NCI-H2081 (cell line): ENCODE results near the gene MAPT.
"Not testable (repeated sequence)": the region's sequence is repeated elsewhere in the genome, so short reads cannot be mapped to it uniquely, and the experiment has no call there.

Source experiments
- DNase-seq, 2 experiments: peaks; one replicate each; lab custom pipeline; 2025; lab: John Stamatoyannopoulos, UW

MAPT gene

DNA sequence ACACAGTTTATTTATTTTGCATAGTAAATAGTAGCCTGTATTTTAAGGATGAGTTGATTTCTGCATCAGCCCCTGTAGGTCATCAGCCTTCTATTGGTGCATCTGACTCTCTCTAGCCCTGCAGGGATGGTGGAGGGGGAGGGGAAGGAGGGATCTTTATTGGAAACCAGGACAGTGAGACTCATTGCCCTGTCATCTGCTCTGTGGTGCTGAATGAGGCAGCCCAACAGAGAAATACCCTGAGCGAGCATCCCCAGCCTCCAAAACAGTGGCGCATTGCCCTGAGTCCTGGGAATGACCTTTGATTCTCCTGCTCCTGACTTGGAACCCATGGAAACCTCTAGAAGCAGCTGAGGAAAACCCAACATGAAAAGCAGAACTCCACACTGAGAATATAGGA lies 59.2 kb downstream of the MAPT start:
- DNase-seq = no peak

- DNase-seq = no peak
Measured at GRCh38 chr17:45954914-45955313, 60.6 kb downstream of the MAPT start.

GRCh38 chr17:45955326-45955725 lies 61.0 kb downstream of the MAPT start:
- no peak for DNase-seq

GRCh38 chr17:45956090-45956489 lies 61.7 kb downstream of the MAPT start:
- no peak for DNase-seq

GRCh38 chr17:45956746-45957145 lies 62.4 kb downstream of the MAPT start:
- DNase-seq = not testable (repeated sequence)

GRCh38 chr17:45958307-45958706 lies 64.0 kb downstream of the MAPT start:
- DNase-seq = no peak

GRCh38 chr17:45958994-45959665 lies 64.8 kb downstream of the MAPT start:
- DNase-seq = no peak

DNA sequence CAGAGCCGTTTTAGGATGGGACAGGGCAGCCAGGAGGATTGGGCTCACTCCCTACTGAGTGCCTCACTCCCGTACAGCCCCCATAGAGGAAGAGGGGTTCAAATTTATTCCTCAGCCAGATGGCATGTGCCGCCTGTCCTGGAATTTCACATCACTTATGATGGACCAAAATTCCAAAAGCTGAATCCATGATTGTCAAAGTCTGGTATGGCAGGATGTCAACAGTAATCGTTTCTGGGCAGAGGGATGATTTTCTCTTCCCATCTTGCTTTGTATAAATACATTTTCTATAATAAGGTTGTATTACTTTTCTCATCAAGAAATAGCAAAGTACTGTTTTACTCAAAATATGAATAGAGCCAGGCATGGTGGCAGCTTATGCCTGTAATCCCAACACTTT lies 66.0 kb downstream of the MAPT start:
- DNase-seq = no peak

GRCh38 chr17:45961206-45961605 lies 66.9 kb downstream of the MAPT start:
- DNase-seq = no peak

- DNase-seq = no peak
Measured at GRCh38 chr17:45962221-45962972, 68.0 kb downstream of the MAPT start.

DNA sequence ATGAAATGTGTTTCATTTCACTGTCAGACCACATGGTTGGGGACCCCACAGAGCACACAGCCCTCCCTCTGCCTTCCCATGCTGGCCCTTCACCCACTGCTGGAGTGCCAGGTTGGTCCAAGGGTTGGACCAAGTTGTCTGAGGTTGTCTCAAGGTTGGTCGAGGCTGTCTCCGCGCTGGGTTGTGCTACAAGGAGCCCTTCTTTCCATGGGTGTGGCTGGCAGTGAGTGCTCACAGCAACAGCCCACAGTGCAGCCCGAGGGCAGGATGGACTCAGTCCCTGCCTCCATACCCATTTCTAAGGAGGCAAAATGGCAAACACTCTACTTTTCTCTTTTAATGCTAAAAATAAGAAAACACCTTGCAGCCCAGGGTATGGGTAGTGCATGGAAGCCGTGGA lies 68.9 kb downstream of the MAPT start:
- DNase-seq = no peak

- DNase-seq = no peak
Measured at GRCh38 chr17:45963889-45964288, 69.5 kb downstream of the MAPT start.

- no peak for DNase-seq
Measured at GRCh38 chr17:45964634-45965033, 70.3 kb downstream of the MAPT start.

- no peak for DNase-seq
Measured at GRCh38 chr17:45965812-45966211, 71.5 kb downstream of the MAPT start.

- DNase-seq = no peak
Measured at GRCh38 chr17:45966606-45967280, 72.4 kb downstream of the MAPT start.

- no peak for DNase-seq
Measured at GRCh38 chr17:45967378-45967777, 73.0 kb downstream of the MAPT start.

GRCh38 chr17:45968732-45969131 lies 74.4 kb downstream of the MAPT start:
- no peak for DNase-seq

- DNase-seq = no peak
Measured at GRCh38 chr17:45969726-45970125, 75.4 kb downstream of the MAPT start.

DNA sequence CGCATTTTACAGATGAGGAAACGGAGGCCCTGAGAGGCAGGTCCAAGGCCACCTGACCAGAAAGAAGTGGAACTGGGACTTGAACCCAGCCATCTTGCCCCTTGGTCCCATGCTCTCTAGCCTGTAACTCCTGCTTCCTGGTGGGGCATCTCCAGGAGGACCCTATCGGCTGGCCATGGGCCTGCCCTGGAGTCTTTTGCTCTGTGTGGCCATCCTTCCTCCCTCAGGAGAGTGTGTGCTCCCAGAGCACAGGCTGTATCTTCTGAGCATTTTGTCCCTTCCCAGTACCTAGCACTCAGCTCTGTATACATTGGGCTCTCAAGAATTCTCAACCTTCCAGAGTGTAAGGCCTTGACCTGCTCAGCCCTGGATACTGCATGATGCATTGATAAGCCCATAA lies 76.3 kb downstream of the MAPT start:
- DNase-seq = no peak

DNA sequence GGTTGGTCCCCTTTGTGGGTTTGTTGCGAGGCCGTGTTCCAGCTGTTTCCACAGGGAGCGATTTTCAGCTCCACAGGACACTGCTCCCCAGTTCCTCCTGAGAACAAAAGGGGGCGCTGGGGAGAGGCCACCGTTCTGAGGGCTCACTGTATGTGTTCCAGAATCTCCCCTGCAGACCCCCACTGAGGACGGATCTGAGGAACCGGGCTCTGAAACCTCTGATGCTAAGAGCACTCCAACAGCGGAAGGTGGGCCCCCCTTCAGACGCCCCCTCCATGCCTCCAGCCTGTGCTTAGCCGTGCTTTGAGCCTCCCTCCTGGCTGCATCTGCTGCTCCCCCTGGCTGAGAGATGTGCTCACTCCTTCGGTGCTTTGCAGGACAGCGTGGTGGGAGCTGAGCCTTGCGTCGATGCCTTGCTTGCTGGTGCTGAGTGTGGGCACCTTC lies 77.4 kb downstream of the MAPT start:
- DNase-seq = no peak

- DNase-seq = no peak
Measured at GRCh38 chr17:45972531-45972930, 78.2 kb downstream of the MAPT start.

- DNase-seq = no peak
Measured at GRCh38 chr17:45973099-45973780, 78.9 kb downstream of the MAPT start.
